Measurements from ENCODE around the gene PRKAG1. TPM values are rescaled to one million over a fixed set of nuclear protein-coding genes. Genes with fewer than 3 reads are reported as not detected.

PRKAG1 gene
- total and polyA plus RNA-seq, 4 donors = 15.5 to 31.5 (median 20.9) TPM

DNA sequence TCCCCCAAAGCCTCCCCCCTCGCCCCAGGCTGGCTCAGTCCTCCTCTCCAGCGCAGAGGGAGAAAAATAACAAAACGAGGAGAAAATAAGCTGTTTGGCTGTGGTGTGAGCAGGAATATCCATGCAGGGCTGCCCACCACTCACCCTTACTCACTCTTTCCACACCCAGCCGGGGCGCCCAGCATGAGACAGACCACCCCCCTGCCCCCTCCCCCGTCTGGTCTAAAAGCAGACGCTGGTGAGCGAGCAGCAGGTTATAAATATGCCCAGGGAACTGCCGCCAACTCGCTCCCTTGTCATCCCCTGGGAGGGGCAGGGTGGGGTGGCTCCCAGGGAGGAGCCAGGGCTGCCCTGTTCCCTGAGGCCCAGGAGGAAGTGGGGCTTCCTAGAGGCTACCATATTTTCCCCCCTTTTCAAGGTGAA, 33.1 kb downstream of the PRKAG1 start:
- no peak for DNase-seq (ENCODE audit: low spot score)
- Histone ChIP-seq H3K4me1 (ENCODE audit: control insufficient read depth in 4 of 4, insufficient read depth in 4 of 4, low read length in 3 of 4) (peaks cover 6 to 11% (median 8%) of the 10 kb centered on the region in 4 donors), H3K36me3 (ENCODE audit: control insufficient read depth in 4 of 4, insufficient read depth in 3 of 4, low read depth in 1 of 4, low read length in 3 of 4) (no peaks in the 10 kb centered on the region), H3K27me3 (ENCODE audit: control insufficient read depth in 4 of 4, insufficient read depth in 4 of 4, low read length in 3 of 4) (peaks cover 0 to 13% (median 6%) of the 10 kb centered on the region in 4 donors), H3K9me3 (ENCODE audit: control insufficient read depth in 4 of 4, low read length in 3 of 4) (no peaks in the 10 kb centered on the region), H3K9ac (ENCODE audit: low read depth in 1 of 2, low read length in 2 of 2) (no peak overlapping the region), H3K4me3 (ENCODE audit: low read depth in 1 of 3, low read length in 3 of 3) (no peak overlapping the region), H3K27ac (ENCODE audit: low read depth in 1 of 2, low read length in 2 of 2) (no peak overlapping the region)
- TF ChIP-seq CTCF (IDR thresholded peaks at IDR 0.05; ENCODE audit: low read depth, low read length, missing input control) = no peak
- no peak for TF ChIP-seq HNF4A (conservative IDR thresholded peaks at IDR 0.05)
- no peak for TF ChIP-seq RXRA (IDR thresholded peaks at IDR 0.05)
- TF ChIP-seq, protein P1, sequence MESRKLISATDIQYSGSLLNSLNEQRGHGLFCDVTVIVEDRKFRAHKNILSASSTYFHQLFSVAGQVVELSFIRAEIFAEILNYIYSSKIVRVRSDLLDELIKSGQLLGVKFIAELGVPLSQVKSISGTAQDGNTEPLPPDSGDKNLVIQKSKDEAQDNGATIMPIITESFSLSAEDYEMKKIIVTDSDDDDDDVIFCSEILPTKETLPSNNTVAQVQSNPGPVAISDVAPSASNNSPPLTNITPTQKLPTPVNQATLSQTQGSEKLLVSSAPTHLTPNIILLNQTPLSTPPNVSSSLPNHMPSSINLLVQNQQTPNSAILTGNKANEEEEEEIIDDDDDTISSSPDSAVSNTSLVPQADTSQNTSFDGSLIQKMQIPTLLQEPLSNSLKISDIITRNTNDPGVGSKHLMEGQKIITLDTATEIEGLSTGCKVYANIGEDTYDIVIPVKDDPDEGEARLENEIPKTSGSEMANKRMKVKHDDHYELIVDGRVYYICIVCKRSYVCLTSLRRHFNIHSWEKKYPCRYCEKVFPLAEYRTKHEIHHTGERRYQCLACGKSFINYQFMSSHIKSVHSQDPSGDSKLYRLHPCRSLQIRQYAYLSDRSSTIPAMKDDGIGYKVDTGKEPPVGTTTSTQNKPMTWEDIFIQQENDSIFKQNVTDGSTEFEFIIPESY (IDR thresholded peaks at IDR 0.05) = no peak
- no peak for TF ChIP-seq YY1 (IDR thresholded peaks at IDR 0.05)
- no peak for TF ChIP-seq GABPA (IDR thresholded peaks at IDR 0.05 in 1 of 2, conservative IDR thresholded peaks at IDR 0.05 in 1 of 2)
- TF ChIP-seq JUND (IDR thresholded peaks at IDR 0.05) = no peak
- no peak for TF ChIP-seq NR2F2 (IDR thresholded peaks at IDR 0.05)
- no peak for TF ChIP-seq REST (IDR thresholded peaks at IDR 0.05)
- no peak for TF ChIP-seq TAF1 (conservative IDR thresholded peaks at IDR 0.05)
- no peak for TF ChIP-seq ATF3 (IDR thresholded peaks at IDR 0.05)
- no peak for TF ChIP-seq RAD21 (IDR thresholded peaks at IDR 0.05)
- TF ChIP-seq FOXA2 (IDR thresholded peaks at IDR 0.05) = no peak
- TF ChIP-seq HNF4G (IDR thresholded peaks at IDR 0.05) = no peak
- TF ChIP-seq, protein P2, sequence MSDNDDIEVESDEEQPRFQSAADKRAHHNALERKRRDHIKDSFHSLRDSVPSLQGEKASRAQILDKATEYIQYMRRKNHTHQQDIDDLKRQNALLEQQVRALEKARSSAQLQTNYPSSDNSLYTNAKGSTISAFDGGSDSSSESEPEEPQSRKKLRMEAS (IDR thresholded peaks at IDR 0.05) = no peak
- TF ChIP-seq FOXA1 (IDR thresholded peaks at IDR 0.05) = no peak
- no peak for TF ChIP-seq EGR1 (IDR thresholded peaks at IDR 0.05; ENCODE audit: low read depth in 2 of 2)
- TF ChIP-seq SP1 (IDR thresholded peaks at IDR 0.05) = no peak
- WGBS = 41% methylated on average over 10 of the region's 10 CpGs

Data from liver (tissue), 9 donors.